GM10248 (cell line): ENCODE results near the gene WFS1.

Experiments used
- CTCF ChIA-PET: fragments of 300-600 bp; sonication (Branson Sonifier 250); formaldehyde crosslinking; extraction: SDS; loops from one replicate; lab custom pipeline; 2021; ENCODE audit warnings: antibody characterized with exemption; lab: Yijun Ruan, JAX
- POLR2A ChIA-PET: fragments of 350-650 bp; sonication (Branson Sonifier 250); formaldehyde crosslinking; extraction: SDS; loops from one replicate; lab custom pipeline; 2020; ENCODE audit warnings: antibody characterized with exemption; lab: Yijun Ruan, JAX
- DNase-seq: peaks from one replicate; pipeline ENCODE4 v3.0.0; 2012; ENCODE audit errors: extremely low spot score
- TF ChIP-seq, protein P1 (sequence below): IDR thresholded peaks from 2 replicates; pipeline ENCODE4 v1.5.1; 2012; ENCODE audit warnings: mild to moderate bottlenecking, low read depth; ENCODE audit errors: extremely low read depth, missing control alignments, control extremely low read depth

Gene WFS1

DNA sequence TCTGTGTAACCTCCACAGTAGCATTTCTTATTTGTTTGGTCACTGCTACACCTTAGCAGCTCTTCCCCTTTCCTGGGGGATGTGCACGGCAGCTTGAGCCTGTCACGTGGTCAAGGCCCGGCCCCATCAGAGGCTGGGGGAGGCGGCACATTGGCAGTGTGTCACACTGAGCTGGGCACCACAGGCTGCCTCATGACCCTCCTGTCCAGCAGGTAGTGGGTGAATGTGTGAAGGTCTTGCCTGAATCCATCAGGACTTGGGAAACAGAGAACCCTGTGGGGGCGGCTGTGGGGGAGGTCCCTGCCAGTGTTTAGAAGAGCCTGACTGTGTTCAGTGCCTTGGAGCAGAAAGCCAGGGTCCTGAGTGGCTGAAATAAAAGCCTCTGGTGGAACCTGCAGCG is 33.2 kb downstream of the WFS1 start:
- POLR2A ChIA-PET, result no interaction called here
- CTCF ChIA-PET, result interaction anchor here (2.4 kb wide), 1 partner anchor 52 kb away, joined by 9 read pairs; no protein-coding TSS in a partner anchor
- TF ChIP-seq, protein P1, sequence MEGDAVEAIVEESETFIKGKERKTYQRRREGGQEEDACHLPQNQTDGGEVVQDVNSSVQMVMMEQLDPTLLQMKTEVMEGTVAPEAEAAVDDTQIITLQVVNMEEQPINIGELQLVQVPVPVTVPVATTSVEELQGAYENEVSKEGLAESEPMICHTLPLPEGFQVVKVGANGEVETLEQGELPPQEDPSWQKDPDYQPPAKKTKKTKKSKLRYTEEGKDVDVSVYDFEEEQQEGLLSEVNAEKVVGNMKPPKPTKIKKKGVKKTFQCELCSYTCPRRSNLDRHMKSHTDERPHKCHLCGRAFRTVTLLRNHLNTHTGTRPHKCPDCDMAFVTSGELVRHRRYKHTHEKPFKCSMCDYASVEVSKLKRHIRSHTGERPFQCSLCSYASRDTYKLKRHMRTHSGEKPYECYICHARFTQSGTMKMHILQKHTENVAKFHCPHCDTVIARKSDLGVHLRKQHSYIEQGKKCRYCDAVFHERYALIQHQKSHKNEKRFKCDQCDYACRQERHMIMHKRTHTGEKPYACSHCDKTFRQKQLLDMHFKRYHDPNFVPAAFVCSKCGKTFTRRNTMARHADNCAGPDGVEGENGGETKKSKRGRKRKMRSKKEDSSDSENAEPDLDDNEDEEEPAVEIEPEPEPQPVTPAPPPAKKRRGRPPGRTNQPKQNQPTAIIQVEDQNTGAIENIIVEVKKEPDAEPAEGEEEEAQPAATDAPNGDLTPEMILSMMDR, result no peak
- DNase-seq, result no peak

DNA sequence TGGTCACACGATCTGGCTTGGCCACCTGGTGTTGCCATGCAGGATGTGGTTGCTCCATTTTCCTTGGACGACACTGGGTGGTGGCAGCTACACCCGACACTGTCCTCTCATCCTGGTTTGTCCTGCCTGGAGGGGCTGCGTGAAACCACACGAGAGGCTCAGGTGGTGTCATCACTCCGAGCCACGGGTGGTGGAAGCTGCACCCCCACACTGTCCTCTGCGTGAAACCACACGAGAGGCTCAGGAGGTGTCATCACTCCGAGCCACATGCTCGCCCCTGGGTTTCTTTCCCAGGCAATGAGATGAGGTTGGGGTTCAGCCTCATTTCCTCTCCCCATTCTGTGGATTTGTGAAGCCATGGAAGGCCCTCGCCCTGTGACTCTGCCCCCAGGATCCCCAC is 34.3 kb downstream of the WFS1 start:
- TF ChIP-seq, protein P1, result no peak
- DNase-seq, result no peak
- ChIA-PET POLR2A (no interaction called here), CTCF (no interaction called here)

DNA sequence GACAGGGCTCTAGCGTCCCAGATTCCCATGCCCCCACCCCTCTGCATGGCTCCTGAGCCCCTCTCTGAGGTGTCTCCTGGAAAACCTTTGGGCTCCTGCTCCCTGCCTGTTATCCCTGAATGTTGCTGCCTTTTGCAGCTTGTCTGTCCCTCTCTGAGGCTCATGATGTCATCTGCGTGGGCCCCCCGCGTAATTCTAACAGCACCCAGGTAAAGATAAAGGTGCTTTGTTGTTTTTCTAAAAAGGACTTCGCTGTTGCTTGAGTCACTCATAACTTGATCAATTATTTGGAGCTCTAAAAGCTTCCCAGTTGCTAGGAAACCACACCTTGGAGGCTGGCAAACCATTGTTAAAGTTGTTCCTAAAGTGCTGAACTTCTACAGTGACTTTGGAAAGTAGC is 36.6 kb downstream of the WFS1 start:
- CTCF ChIA-PET, result interaction anchor here (0.6 to 1.5 kb wide), 4 partner anchors 21 to 61 kb away, joined by 3 to 5 read pairs (median 4); no protein-coding TSS in a partner anchor
- DNase-seq, result no peak
- POLR2A ChIA-PET, result no interaction called here
- TF ChIP-seq, protein P1, result no peak

DNA sequence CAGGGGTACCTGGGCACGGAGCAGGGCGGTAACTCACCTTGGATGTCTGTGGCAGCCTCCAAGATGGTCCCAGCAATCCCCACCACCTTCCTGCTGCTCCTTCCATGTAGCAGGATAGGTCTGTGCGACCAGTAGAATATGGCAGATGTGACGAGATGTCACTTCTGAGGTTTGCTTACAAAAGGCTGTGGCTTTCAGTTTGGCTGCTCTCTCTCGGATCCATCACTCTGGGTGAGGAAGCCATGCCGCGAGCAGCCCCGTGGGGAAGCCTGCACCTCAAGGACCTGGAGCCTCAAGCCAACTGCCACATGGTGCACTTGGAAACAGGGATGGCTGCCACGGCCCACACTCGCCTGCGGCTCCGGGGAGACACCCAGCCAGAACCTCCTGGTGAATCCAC is 37.6 kb downstream of the WFS1 start:
- ChIA-PET POLR2A (no interaction called here), CTCF (interaction anchor here (1.1 to 2.2 kb wide), 2 partner anchors 24 to 56 kb away, joined by 3 to 6 read pairs; no protein-coding TSS in a partner anchor)
- TF ChIP-seq, protein P1, result no peak
- no peak for DNase-seq

DNA sequence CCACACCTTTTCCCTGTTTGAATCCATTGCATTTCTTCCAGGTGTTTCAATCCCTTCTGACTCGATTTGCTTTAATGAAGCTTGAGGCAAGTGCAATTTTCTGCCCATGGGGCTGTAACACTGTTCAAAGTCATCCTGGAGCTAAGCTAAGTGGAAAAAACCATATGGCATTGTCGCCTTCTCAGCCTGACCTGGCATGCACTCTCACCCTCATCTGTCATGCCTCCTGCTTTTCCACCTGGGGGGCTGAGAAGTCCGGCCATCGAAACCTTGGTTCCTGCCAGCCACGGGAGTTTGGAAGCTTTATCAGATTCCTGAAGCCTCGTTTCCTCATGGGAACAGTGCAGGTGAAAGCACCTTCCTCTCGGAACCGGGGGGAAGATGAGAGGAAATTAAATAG is 38.2 kb downstream of the WFS1 start:
- ChIA-PET CTCF (interaction anchor here (1.1 to 2.2 kb wide), 3 partner anchors 12 to 57 kb away, joined by 3 to 6 read pairs (median 4); no protein-coding TSS in a partner anchor), POLR2A (no interaction called here)
- DNase-seq, result no peak
- TF ChIP-seq, protein P1, result no peak

DNA sequence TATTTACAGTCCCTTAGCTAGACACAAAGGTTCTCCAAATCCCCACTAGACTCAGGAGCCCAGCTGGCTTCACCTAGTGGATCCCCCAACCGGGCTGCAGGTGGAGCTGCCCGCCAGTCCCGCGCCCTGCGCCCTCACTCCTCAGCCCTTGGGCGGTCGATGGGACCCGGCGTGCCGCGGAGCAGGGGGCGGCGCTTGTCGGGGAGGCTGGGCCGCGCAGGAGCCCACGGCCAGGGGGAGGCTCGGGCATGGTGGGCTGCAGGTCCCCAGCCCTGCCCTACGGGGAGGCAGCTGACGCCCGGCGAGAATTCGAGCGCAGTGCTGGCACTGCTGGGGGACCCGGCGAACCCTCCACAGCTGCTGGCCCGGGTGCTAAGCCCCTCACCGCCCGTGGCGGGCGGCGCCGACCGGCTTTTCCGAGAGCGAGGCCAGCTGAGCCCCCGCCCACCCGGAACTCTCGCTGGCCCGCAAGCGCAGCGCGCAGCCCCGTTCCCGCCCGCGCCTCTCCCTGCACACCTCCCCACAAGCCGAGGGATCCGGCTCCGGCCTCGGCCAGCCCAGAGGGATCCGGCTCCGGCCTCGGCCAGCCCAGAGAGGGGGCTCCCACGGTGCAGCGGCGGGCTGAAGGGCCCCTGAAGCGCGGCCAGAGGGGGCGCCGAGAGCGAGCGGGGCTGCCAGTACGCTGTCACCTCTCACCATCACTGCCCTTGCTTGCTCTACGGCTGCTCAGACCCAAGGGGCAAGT is 39.4 kb downstream of the WFS1 start:
- TF ChIP-seq, protein P1, result no peak
- CTCF ChIA-PET, result interaction anchor here (1.1 to 2.2 kb wide), 3 partner anchors 11 to 23 kb away, joined by 3 to 6 read pairs (median 4); no protein-coding TSS in a partner anchor
- DNase-seq, result no peak
- POLR2A ChIA-PET, result no interaction called here
